SK-N-SH treated with all-trans-retinoic acid at 6 μM for 48 hours (cell line): ENCODE measurements around the gene TACR1.

ENCODE experiments used
- ATAC-seq: fragments of 200-7000 bp; cut with Tn5 transposase; 3 replicates; pipeline ENCODE4 v1.9.1; 2020; ENCODE audit warnings: mild to moderate bottlenecking, moderate library complexity
- ARNTL ChIP-seq: fragments of 450-650 bp; formaldehyde crosslinking; IDR thresholded peaks from 2 replicates; pipeline ENCODE4 v1.5.0; 2020; ENCODE audit warnings: low read depth, mild to moderate bottlenecking, moderate library complexity, borderline replicate concordance
- BACH2 ChIP-seq: fragments of 250-450 bp; sonication (Bioruptor Pico); IDR thresholded peaks from 2 replicates; pipeline ENCODE4 v1.9.0; 2021; ENCODE audit warnings: mild to moderate bottlenecking, borderline replicate concordance
- CREB5 ChIP-seq: fragments of 250-450 bp; sonication (Bioruptor Pico); IDR thresholded peaks from 2 replicates; pipeline ENCODE4 v1.5.1; 2020; ENCODE audit warnings: low read depth, mild to moderate bottlenecking, moderate library complexity
- CSDC2 ChIP-seq: fragments of 250-450 bp; sonication (Bioruptor Pico); IDR thresholded peaks from 2 replicates; pipeline ENCODE4 v1.5.0; 2020; ENCODE audit warnings: mild to moderate bottlenecking, moderate library complexity
- CSRNP3 ChIP-seq: fragments of 250-450 bp; sonication (Bioruptor Pico); IDR thresholded peaks from 2 replicates; pipeline ENCODE4 v1.5.1; 2021; ENCODE audit warnings: mild to moderate bottlenecking, moderate library complexity
- ESRRG ChIP-seq: fragments of 250-450 bp; sonication (Bioruptor Pico); IDR thresholded peaks from 2 replicates; pipeline ENCODE4 v1.6.1; 2021; ENCODE audit warnings: mild to moderate bottlenecking
- GLIS3 ChIP-seq: fragments of 250-450 bp; sonication (Bioruptor Pico); IDR thresholded peaks from 2 replicates; pipeline ENCODE4 v1.5.0; 2020; ENCODE audit warnings: mild to moderate bottlenecking, moderate library complexity
- ISL1 ChIP-seq: fragments of 250-450 bp; sonication (Bioruptor Pico); IDR thresholded peaks from 2 replicates; pipeline ENCODE4 v2.1.2; 2022; ENCODE audit warnings: mild to moderate bottlenecking, moderate library complexity
- OSR1 ChIP-seq: fragments of 250-450 bp; sonication (Bioruptor Pico); IDR thresholded peaks from 2 replicates; pipeline ENCODE4 v1.8.0; 2022; ENCODE audit warnings: moderate library complexity, mild to moderate bottlenecking, inconsistent platforms
- PATZ1 ChIP-seq: fragments of 250-450 bp; sonication (Bioruptor Pico); IDR thresholded peaks from 2 replicates; pipeline ENCODE4 v1.8.0; 2020; ENCODE audit warnings: mild to moderate bottlenecking, moderate library complexity, borderline replicate concordance
- POU6F1 ChIP-seq: fragments of 250-450 bp; sonication (Bioruptor Pico); IDR thresholded peaks from 2 replicates; pipeline ENCODE4 v1.8.0; 2021; ENCODE audit warnings: low read depth, mild to moderate bottlenecking, moderate library complexity, borderline replicate concordance
- PPARA ChIP-seq: fragments of 250-450 bp; sonication (Bioruptor Pico); IDR thresholded peaks from 2 replicates; pipeline ENCODE4 v1.5.0; 2020; ENCODE audit warnings: mild to moderate bottlenecking, borderline replicate concordance
- RARB ChIP-seq: fragments of 250-450 bp; sonication (Bioruptor Pico); IDR thresholded peaks from 2 replicates; pipeline ENCODE4 v1.8.0; 2021; ENCODE audit warnings: mild to moderate bottlenecking, moderate library complexity
- SNAI2 ChIP-seq: fragments of 250-450 bp; sonication (Bioruptor Pico); IDR thresholded peaks from 2 replicates; pipeline ENCODE4 v1.5.0; 2020; ENCODE audit warnings: mild to moderate bottlenecking, moderate library complexity
- ZFP3 ChIP-seq: fragments of 250-450 bp; sonication (Bioruptor Pico); IDR thresholded peaks from 2 replicates; pipeline ENCODE4 v1.5.0; 2020; ENCODE audit warnings: mild to moderate bottlenecking, moderate library complexity
- ZFP30 ChIP-seq: fragments of 450-650 bp; formaldehyde crosslinking; IDR thresholded peaks from 2 replicates; pipeline ENCODE4 v1.5.0; 2022; ENCODE audit warnings: mild to moderate bottlenecking, moderate library complexity
- ZNF565 ChIP-seq: fragments of 450-650 bp; formaldehyde crosslinking; conservative IDR thresholded peaks from 2 replicates; pipeline ENCODE4 v1.5.0; 2020; ENCODE audit warnings: low read depth, mild to moderate bottlenecking, moderate library complexity
- ZNF70 ChIP-seq: fragments of 450-650 bp; formaldehyde crosslinking; IDR thresholded peaks from 2 replicates; pipeline ENCODE4 v1.5.0; 2020; ENCODE audit warnings: mild to moderate bottlenecking, moderate library complexity
- ZNF8 ChIP-seq: fragments of 450-650 bp; formaldehyde crosslinking; IDR thresholded peaks from 2 replicates; pipeline ENCODE4 v1.5.0; 2020; ENCODE audit warnings: mild to moderate bottlenecking, moderate library complexity
- TF ChIP-seq, protein P1 (sequence below): fragments of 250-450 bp; sonication (Bioruptor Pico); IDR thresholded peaks from 2 replicates; pipeline ENCODE4 v1.5.0; 2020; ENCODE audit warnings: mild to moderate bottlenecking, moderate library complexity

TACR1 gene

GRCh38 chr2:75066121-75066902 lies 133.0 kb downstream of the TACR1 start:
- TF ChIP-seq, protein P1, sequence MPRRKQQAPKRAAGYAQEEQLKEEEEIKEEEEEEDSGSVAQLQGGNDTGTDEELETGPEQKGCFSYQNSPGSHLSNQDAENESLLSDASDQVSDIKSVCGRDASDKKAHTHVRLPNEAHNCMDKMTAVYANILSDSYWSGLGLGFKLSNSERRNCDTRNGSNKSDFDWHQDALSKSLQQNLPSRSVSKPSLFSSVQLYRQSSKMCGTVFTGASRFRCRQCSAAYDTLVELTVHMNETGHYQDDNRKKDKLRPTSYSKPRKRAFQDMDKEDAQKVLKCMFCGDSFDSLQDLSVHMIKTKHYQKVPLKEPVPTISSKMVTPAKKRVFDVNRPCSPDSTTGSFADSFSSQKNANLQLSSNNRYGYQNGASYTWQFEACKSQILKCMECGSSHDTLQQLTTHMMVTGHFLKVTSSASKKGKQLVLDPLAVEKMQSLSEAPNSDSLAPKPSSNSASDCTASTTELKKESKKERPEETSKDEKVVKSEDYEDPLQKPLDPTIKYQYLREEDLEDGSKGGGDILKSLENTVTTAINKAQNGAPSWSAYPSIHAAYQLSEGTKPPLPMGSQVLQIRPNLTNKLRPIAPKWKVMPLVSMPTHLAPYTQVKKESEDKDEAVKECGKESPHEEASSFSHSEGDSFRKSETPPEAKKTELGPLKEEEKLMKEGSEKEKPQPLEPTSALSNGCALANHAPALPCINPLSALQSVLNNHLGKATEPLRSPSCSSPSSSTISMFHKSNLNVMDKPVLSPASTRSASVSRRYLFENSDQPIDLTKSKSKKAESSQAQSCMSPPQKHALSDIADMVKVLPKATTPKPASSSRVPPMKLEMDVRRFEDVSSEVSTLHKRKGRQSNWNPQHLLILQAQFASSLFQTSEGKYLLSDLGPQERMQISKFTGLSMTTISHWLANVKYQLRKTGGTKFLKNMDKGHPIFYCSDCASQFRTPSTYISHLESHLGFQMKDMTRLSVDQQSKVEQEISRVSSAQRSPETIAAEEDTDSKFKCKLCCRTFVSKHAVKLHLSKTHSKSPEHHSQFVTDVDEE (CRISPR knock-in tag) = no peak
- TF ChIP-seq GLIS3 (no peak), ZFP30 (CRISPR knock-in tag) (no peak), CSRNP3 (CRISPR knock-in tag) (no peak), ISL1 (no peak), ESRRG (CRISPR knock-in tag) (no peak), CREB5 (CRISPR knock-in tag) (no peak), CSDC2 (CRISPR knock-in tag) (no peak)
- no peak for ATAC-seq

- no peak for TF ChIP-seq POU6F1 (CRISPR knock-in tag)
- TF ChIP-seq PATZ1 (CRISPR knock-in tag) = no peak
- TF ChIP-seq ZNF8 (CRISPR knock-in tag) = no peak
- no peak for TF ChIP-seq ZFP3
- no peak for TF ChIP-seq CREB5 (CRISPR knock-in tag)
- TF ChIP-seq ARNTL = no peak
- no peak for TF ChIP-seq SNAI2
- no peak for TF ChIP-seq RARB (CRISPR knock-in tag)
- TF ChIP-seq CSRNP3 (CRISPR knock-in tag) = no peak
- TF ChIP-seq ZFP30 (CRISPR knock-in tag) = no peak
- TF ChIP-seq PPARA (CRISPR knock-in tag) = no peak
- TF ChIP-seq, protein P1 (CRISPR knock-in tag) = no peak
- no peak for TF ChIP-seq ZNF565 (CRISPR knock-in tag)
- TF ChIP-seq ZNF70 (CRISPR knock-in tag) = no peak
- no peak for TF ChIP-seq OSR1
- no peak for TF ChIP-seq BACH2 (CRISPR knock-in tag)
- no peak for TF ChIP-seq GLIS3
- TF ChIP-seq, all 23 proteins: peak for 0
- no peak for ATAC-seq
These were observed 133.8 kb downstream of the TACR1 start for GRCh38 chr2:75065402-75066008.
